Activated CD4-positive, alpha-beta T cell treated with anti-CD3 and anti-CD28 coated beads, Interleukin-2, Interleukin-6, amounts not matched to agents 100 ng/mL and 50 ng/mL, durations not matched to agents 16 hours and 8 hours (primary cell): ENCODE data around the gene PKHD1.

Experiments used
- DNase-seq: peaks from one replicate; pipeline ENCODE4 v3.0.0-alpha.2; 2020

Gene PKHD1

DNA sequence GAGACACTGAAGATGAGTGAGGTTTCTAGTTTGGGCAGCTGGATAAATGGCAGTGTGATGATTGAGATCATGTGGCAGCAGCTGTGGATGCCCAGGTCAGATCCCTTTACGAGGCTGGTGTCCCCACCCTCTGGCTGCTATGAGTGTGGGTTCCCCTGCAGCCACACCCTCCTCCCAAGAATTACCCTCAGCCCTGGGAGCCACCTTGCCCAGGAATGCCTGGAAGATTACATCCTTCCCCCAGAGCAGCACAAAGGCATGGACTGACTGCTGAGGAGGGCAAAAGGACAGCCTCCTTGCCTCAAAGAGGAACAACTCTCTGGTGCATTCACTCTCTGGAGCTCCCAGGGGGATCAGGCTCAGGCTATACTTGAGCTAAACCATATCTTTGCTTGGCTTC, 15.0 kb upstream of the PKHD1 start:
- DNase-seq, result no peak

DNA sequence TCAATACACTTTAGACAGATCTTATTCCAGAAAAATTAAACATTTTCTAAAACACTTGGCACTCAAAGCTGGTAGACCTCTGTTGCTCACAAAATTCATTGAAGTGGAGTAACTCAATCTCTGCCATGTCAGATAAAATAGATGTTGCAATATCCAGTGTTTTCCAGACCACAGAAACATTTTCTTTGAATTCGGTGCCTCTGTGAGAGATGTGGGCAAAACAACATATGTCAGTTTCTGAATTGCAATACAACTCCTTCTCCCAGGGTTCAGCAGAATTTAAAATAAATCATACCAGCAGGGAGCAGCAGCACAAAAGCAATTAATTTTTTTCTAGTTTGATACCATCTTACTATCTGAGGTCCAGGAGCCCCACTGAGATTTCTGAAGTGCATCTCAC, 11.3 kb upstream of the PKHD1 start:
- peak; percentile 26 for DNase-seq

DNA sequence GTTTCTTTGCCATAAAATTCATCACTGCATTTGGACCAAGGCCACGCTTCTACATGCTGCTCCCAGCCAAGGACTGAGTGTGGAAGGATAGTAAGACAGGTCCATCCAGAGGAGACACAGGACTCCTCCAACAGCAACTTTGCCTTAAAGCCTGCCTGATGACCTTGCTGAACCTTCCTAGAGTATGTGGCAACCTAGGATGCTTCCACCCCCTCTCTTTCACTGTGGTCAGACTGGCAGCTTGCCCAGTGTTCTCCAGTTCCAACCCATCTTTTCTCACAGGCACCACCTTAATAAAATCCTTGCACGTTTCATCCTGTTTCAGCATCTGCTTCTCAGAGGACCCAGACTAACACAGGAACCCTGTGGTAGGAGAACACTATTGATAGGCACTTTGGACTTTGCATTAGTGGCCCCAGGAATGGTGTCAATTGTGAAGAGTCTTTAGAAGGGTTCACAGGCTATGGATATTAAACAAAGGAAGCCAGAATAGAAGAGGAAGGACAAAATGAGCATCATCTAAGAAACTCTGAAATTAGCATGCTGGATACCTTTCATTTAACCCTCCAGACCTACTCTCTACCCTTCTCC, 2.4 kb upstream of the PKHD1 start:
- DNase-seq, result no peak

DNA sequence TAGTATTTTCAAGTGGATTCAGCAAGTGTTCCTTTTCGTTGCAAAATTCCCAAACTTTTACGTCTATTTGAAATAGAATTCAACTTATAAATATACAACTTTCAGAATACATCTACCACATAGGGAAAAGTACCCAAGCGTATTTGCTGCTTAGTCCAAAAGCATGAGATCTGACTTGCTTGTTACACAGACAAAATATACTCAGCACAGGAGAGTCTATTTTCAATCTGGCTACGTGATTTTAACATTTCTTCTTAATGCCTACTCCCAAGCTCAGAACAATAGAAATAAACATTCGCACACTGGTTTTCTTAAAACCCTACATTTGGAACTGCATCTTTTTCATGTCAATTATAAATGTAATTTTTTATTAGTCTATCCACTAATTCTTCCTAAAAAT, 672 bp downstream of the PKHD1 start:
- DNase-seq, result no peak

DNA sequence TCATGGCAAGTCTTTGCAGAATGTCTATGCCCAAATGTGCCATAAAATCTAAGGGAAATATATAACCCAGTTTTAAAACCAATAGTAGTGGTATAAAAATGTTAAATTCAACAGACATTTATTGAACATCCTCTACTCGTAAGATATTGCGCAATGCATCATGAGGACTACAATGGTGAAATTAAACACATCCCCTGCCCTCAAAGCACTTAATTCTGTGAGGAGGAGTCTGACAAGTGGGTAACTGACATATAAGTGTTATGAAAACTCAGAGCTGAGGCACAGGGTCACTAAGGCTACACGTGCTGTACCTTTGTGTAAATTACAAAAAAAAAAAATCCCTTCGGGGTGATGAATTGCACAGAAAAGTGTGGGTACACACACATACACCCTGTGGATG, 6.2 kb downstream of the PKHD1 start:
- DNase-seq, result no peak

DNA sequence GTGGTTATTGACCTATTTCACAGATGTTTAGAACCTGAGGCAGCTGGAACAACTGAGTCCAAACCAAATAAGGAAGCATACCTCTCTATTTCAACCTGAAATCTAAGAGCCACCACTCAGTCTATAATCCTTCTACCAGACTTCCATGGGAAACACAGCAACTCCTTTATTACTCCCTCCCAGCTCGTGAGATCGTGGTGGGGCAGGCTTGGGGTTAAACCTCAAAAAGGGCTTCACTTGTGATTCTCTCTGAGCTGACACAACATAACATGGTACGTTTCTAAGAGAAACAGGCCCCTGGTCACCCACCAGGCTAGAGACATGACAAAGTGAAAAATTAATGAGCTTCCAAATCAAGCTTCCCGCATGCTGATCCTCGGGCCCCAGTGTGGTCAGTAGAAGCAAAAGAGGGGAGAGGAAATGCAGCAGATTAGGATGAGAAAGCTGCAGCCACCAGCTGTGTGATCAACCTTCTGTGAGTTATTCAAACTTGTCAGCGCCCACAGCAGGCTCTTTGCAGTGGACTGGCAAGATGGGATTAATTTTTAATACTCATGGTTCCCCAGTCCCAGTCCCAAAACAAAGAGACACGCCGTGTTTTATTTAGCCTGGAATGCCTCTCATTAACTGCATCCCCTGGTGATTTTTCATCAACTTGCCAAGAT, 9.3 kb downstream of the PKHD1 start:
- no peak for DNase-seq

DNA sequence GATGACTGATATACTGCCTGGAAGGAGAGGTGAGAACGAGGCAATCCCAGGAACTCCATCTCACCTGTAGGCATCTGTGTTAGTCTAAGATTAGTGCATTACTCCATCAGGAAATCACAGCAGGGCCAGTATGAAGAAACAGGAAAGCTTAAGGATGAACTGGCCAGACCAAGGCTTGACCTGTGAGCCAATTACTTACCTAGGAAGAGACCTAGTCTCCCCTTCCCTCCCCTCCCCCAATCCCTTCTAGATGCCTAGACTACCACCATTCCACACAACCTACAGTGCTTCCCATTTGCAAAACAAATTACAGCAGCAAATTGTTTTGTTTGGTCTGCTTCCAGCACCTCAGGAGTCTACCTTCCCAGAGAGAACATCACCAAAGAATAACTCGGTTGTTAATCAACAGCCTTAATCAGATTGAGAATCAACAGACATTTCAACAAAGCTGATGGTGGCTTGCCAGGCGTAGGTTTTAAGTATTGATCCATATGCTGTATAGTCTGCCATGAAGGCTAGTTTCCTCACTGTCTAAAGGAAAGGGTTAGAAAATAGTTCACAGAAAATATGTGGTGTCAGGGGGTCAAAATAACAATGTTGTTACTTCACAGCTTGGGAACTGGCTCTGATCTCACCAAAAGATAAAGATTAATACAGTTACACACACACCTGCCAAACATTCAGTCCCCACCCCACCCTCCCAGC, 10.1 kb downstream of the PKHD1 start:
- DNase-seq, result no peak

DNA sequence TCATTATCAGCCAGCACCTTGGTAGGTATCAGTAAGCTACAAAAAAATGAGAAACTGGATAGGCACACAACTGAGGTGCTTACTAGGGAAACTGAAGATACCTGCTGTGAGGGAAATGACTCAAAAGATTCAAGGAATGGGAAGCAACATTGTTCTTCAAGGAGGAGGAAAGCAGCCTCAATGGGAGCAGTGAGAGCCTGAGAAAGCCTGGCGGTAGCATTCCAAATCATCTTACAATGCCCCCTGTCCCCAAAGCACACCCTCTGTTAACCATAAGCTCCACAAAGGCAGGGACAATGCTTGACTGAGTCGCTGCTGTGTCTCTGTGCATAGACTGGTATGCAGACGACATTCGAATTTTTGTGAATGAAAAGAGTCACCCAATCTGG, 10.6 kb downstream of the PKHD1 start:
- DNase-seq, result no peak

DNA sequence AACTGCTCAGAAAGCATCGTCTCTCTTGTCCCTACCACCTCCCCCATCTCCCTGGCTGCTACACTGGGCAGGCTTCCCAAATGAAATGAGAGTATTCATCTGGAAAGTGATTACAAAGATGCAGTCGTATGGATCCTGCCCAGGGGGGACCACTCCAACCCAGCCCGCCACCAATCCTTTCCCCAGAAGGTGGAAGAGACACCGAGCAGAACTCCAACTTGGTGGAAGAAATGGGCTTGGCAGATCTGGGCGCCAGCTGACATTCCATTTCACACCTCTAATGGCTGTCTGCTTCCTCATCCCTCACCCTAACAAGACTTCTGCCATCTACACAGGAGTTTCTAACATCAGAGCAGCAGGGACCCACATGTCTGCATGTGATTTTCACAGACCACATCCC, 12.7 kb downstream of the PKHD1 start:
- DNase-seq, result no peak

DNA sequence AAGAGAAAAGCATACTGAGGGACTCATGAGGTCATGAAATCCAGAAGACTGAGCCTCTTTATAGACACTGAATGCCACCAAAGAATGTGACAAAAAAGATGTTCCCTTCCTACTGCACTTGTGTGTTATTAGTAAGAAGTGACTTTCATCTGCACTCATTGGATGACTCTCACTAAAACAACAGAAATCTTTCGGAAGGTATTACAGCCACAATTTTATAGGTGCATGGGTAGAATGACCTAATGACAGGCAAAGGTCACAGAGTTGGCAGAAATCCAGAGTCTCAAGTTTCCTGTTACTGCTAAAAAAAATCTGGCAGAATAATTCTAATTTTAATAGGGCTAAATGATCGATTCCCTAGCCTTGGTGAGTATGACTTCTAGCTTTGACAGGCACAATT, 13.3 kb downstream of the PKHD1 start:
- no peak for DNase-seq

DNA sequence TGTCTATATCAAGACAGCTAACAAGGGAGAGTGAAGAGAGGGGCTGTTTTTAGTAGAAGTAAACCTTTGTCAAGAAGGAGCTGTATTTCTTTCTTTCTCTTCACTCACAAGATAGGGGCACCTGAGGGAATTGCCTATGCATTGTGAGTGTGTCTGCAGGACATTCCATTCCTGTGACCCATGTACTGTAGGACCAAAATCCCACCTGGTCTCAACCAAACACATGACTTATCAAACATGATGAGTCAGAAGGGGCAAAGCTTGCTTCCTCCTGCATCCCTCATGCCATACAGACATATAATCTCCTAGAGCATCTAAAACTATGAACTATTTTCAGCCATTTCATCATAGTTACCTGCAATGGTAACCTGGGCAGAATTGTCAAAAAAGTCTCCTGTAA, 21.8 kb downstream of the PKHD1 start:
- no peak for DNase-seq

DNA sequence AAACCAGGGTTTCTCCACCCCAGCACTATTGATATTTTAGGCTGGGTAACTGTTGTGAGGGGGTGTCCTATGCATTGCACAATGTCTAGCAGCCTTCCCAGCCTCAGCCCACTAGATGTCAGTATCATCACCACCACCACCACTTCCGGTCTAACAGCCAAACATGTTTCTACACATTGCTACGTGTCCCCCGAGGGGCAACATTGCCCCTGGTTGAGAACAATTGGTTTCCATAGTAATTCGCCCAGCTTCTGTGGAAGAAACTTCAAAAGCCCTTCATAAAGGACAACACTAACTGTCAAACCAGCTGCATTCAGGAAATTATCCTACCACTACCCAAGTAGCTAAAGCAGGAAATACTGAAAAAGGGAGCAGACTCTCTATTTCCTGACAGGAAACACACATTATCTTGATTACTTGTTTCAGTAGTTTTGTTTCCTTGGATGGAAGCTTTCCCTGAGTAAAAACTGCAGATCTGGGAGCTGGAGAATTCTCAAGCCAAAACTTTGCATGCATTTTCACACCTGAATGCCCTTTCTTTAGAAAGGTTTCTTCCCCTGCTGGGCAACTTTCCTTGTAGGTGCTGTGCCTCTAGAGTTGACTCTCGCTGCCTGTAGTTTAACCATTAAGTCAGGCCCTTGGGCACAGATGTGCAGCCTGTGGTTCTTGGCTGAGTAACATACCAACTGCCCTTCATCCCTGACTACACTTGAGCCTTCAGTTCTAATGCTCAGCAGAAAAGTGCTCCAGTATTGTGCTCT, 23.6 kb downstream of the PKHD1 start:
- peak; percentile 63 for DNase-seq

DNA sequence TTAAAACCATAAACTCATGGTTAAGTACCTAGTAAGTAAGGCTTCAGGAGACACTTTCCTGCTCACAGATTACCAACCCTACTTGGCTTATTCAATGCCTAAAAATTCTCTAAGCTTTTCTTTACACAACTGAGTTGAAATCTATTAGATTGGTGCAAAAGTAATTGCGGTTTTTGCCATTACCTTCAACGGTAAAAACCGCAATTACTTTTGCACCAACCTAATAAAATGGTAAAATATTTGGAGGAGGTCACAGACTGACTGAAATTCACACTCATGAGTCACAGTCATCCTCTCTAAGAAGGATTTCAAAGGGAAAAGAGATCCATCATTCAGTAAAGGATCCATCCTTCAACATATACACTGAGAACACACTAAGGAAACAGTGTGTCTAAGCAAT, 25.9 kb downstream of the PKHD1 start:
- DNase-seq, result no peak

DNA sequence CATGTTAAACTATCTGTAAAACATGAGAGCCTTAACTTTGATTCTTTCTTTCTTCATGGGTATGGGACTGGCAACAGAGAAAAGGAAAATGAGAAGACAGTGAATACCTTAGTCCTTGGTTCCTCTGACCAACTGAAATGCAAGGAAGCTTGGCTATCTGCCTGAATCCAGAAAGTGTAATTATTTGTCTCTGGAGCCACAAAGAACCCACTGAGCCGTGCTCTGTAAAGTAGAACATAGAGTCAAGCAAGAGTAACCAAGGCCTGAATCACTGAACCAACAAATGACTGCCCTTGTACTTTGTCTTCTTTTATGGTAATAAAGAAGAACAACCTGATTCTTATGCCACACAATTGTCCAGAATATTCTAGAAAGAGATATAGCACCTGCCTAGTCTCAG, 27.6 kb downstream of the PKHD1 start:
- no peak for DNase-seq

DNA sequence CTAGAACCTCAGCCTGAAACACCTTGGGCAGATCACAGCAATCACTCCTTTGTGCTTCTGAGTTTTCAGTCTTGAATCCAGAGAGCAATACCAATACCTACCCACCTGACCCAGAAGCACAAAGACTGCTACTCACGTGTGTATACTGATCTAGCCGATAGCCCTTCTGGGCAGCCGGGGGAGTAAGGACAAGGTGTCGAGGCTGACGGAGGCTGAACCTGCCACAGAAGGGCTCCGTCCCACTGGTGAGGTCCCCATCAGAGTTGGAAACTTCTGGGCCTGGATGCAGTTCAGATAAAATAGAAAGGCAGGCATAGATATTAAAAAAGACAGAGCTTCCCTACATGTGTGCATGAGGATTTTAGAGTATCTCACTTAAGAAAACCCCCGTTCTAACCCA, 32.0 kb downstream of the PKHD1 start:
- no peak for DNase-seq

DNA sequence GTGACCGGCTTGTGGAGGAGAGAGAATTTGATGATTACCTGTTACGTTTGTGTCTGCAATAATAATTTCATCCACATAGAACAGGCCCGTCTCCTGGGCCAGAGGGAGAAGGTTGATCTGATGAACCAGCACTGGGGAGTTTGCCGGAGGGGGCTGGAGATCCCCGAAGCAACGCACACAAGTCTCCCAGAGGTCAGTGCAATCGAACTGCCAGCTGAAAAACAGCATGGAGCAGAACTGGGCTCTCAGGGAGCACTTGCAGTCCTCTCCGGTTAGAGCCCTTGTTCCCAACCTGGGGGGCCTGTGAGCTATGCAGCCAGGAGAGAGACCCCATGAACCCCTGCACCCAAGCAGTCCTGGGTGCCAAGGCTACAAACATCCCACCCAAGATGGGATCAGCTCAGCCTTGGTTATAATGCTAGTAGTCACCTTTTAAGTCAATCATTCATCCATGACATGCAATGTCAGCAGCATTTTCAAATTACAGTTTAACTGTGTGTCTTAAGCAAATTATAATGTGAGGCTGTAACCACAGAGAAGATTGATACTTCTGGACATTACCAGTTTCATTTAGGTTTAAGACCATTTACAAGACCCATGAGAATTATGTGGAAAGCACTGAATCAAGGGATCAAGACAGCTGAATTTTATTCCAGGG, 34.2 kb downstream of the PKHD1 start:
- no peak for DNase-seq

DNA sequence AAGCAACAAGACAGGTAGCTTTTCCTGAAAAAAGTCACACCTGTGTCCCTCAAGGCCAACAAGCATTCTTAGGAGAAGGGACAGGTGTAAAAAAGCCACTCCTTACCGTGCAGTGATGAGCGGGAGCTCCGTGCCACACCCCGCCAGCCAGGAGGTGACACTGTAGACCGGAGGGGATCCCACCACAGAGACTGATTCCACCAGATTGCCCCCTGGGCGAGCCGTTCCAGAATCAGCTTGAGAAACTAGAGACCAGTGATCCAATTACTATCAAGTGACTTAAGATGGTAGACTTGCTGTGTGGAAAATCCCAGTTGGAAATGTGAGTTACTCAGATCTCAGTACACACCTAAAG, 37.4 kb downstream of the PKHD1 start:
- no peak for DNase-seq

DNA sequence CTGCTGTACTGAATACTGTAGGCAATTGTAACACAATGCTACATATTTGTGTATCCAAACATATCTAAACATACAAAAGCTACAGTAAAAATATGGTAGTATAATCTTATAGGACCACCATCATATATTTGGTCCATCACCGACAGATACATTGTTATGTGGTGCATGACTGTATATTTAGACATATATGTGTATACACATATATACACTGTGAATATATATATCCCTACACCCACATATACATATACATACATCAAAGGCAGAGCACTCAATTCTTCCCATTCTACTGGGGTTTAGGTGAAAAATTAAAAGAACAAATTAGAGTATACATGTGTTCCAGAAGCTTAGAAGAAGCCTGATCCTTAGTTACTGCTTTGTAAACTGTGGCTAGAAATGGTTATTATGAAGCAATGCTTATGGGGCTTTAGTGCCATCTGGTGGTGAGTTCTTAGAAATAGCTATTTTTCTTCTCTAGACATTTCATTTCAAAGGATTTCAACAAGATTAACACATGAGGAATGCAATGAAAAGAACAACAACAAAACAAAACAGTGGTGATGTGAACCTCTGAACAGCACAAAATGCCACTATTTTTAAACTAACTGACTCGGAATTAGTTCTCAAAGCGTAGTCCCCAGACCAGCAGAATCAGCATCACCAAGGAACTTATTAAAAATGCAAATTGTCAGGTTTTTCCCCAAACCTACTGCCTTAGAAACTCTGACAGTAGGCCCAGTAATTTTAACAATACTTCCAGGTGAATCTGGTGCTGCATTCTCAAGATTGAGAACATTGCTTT, 38.0 kb downstream of the PKHD1 start:
- peak; percentile 41 for DNase-seq

DNA sequence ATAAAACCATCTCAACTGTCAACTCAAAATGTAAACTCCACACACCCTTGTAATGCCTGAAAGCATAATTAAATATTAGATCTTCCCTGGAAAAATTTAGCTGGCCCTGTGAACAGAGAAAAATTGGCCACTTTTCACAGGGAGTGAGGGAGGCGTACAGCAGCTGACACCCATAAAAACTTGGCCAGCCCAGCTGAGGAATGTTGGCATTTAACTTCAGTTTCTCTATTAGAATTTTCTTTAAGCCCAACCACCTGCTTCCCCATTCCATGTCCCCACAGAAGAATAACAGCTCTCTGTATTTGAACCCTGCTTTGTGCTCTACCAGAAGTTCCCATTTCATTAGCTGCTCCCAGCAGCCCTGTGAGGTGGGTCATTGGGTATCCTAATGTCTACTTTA, 41.0 kb downstream of the PKHD1 start:
- DNase-seq, result no peak

DNA sequence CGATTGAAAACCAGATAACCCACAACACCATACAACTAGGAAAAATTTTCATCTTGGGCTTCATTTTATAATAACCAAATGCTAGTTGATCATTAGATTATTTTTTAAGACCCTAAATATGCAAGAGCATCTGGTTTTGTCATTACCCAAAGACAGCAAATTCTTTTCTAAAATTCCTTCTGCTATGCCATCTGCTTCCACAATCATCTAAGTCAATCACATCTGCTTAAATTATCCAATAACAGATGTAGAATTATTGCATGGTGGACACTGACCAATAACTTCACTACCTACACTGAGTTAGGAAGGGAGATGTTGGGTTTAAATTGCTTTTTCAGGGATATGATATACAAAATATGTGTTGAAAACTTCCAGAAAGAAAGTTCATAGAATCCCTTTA, 41.9 kb downstream of the PKHD1 start:
- DNase-seq, result no peak

DNA sequence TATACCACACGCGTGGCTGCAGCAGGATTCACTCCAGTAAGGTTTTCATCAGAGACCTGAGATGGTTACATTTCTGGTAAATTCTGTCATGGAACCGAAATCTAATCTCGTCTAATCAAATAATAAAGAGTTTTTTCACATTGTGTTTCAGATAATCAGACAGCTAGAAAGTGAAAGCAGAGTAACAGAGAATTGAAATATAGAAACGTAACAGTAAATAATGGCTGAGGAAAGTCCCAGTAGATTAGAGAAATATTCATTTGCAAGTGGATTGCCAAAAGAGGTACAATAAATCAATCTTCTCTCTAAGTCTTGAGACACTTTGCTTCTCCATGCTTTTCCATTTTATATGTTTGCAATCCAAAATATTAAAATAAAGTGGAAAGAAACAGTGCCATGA, 42.4 kb downstream of the PKHD1 start:
- no peak for DNase-seq

DNA sequence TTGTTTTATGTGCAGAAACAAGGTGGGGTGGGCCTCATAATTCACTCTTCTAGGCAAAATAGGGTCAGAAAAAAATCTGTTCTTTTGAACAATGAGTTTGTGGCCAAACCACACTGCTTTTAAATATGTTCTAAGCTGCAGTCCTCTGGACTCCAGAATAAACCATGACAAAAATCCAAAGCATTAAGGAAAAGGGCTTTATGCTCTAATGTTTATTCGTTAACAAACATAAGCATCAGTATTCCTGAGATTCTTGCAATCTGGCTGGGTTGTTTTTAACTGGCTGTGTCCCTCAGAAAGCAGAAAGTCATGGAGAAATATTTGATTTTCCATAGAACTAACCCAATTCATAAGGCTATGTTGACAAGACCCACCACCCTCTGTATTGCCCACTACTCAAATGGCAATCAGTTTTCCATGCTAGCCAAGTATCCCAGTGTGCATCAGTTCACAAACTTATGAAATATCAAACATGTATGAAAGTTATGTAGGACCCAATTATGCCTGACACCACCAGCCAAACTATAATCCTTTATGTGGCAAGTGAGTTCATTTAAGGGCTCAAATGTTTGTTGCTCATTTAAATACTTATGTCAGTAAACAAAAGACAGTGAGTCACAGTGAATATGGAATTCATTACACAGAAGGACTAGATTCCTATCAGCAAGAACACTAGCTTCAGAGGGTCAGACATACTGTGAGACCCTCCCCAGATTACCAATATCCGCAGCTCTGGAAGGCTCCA, 45.1 kb downstream of the PKHD1 start:
- DNase-seq, result no peak
